GM12878 (cell line): ENCODE data around the gene ZC3H6. TPM values are rescaled to one million over a fixed set of nuclear protein-coding genes. Genes with fewer than 3 reads are reported as not detected.

Experiments
- BCL3 ChIP-seq: IDR thresholded peaks from 2 replicates; pipeline ENCODE4 v1.6.1; 2011; ENCODE audit warnings: borderline replicate concordance, low read depth, mild to moderate bottlenecking, moderate library complexity, low read length; ENCODE audit not compliant: insufficient read depth, poor library complexity, severe bottlenecking
- BMI1 ChIP-seq: fragments of 450-650 bp; IDR thresholded peaks from 2 replicates; pipeline ENCODE4 v1.6.1; 2016; ENCODE audit warnings: mild to moderate bottlenecking, moderate library complexity, borderline replicate concordance
- CBFB ChIP-seq: IDR thresholded peaks from 2 replicates; pipeline ENCODE4 v1.6.1; 2016; ENCODE audit warnings: antibody characterized with exemption, low read depth
- CBX3 ChIP-seq: fragments of 200-600 bp; sonication (generic); IDR thresholded peaks from 2 replicates; pipeline ENCODE4 v1.6.1; 2016; ENCODE audit warnings: low read depth, borderline replicate concordance
- CHD2 ChIP-seq: IDR thresholded peaks from 2 replicates; pipeline ENCODE4 v1.6.1; 2011; ENCODE audit warnings: low read depth, low read length, improper control_type of control experiment, borderline replicate concordance
- CREB1 ChIP-seq: IDR thresholded peaks from 2 replicates; pipeline ENCODE4 v1.6.1; 2012; ENCODE audit warnings: low read depth, mild to moderate bottlenecking, inconsistent platforms
- EED ChIP-seq: sonication (generic); IDR thresholded peaks from 2 replicates; pipeline ENCODE4 v1.6.1; 2016; ENCODE audit warnings: antibody characterized with exemption, low read depth
- FOXM1 ChIP-seq: IDR thresholded peaks from 2 replicates; pipeline ENCODE4 v1.6.1; 2012; ENCODE audit warnings: low read depth, mild to moderate bottlenecking, inconsistent platforms, low read length, moderate library complexity
- HCFC1 ChIP-seq: fragments of 150-350 bp; IDR thresholded peaks from 2 replicates; pipeline ENCODE4 v1.6.1; 2014; ENCODE audit warnings: low read length
- HDGF ChIP-seq: fragments of 450-650 bp; IDR thresholded peaks from 2 replicates; pipeline ENCODE4 v1.6.1; 2016; ENCODE audit warnings: antibody characterized with exemption
- IKZF1 ChIP-seq: fragments of 450-650 bp; conservative IDR thresholded peaks from 2 replicates; pipeline ENCODE4 v1.6.1; 2017; ENCODE audit warnings: antibody characterized with exemption, mild to moderate bottlenecking
- JUND ChIP-seq: IDR thresholded peaks from 2 replicates; pipeline ENCODE4 v1.6.1; 2012; ENCODE audit warnings: low read depth, mild to moderate bottlenecking, low read length, improper control_type of control experiment, moderate library complexity
- KLF5 ChIP-seq: fragments of 450-650 bp; IDR thresholded peaks from 2 replicates; pipeline ENCODE4 v1.6.1; 2014; ENCODE audit warnings: mild to moderate bottlenecking; ENCODE audit not compliant: partially characterized antibody
- NFYB ChIP-seq: IDR thresholded peaks from 2 replicates; pipeline ENCODE4 v1.6.1; 2011; ENCODE audit warnings: low read depth, mild to moderate bottlenecking, low read length, improper control_type of control experiment, moderate library complexity; ENCODE audit not compliant: insufficient read depth
- NRF1 ChIP-seq: conservative IDR thresholded peaks from 2 replicates; pipeline ENCODE4 v1.6.1; 2011; ENCODE audit warnings: mild to moderate bottlenecking, low read depth, low read length, improper control_type of control experiment
- PAX5 ChIP-seq: IDR thresholded peaks from 2 replicates; pipeline ENCODE4 v1.6.1; 2011; ENCODE audit warnings: low read depth, low read length, borderline replicate concordance
- PML ChIP-seq: IDR thresholded peaks from 2 replicates; pipeline ENCODE4 v1.6.1; 2012; ENCODE audit warnings: low read length, inconsistent platforms
- SPI1 ChIP-seq: IDR thresholded peaks from 2 replicates; pipeline ENCODE4 v1.6.1; 2011; ENCODE audit warnings: low read depth, mild to moderate bottlenecking, low read length, moderate library complexity, borderline replicate concordance; ENCODE audit not compliant: insufficient read depth
- SREBF2 ChIP-seq: IDR thresholded peaks from 2 replicates; pipeline ENCODE4 v1.6.1; 2012; ENCODE audit warnings: mild to moderate bottlenecking, low read length
- SRF ChIP-seq, 2 experiments: IDR thresholded peaks; 2 replicates each; pipeline ENCODE4 v1.6.1; 2011; ENCODE audit warnings: low read depth in 2 of 2, low read length in 2 of 2, mild to moderate bottlenecking in 1 of 2, moderate library complexity in 1 of 2
- ZBTB11 ChIP-seq: fragments of 450-650 bp; formaldehyde crosslinking; IDR thresholded peaks from 2 replicates; pipeline ENCODE4 v1.5.0; 2022; ENCODE audit warnings: mild to moderate bottlenecking, missing genetic modification characterization
- ZBTB33 ChIP-seq: fragments of 450-650 bp; IDR thresholded peaks from 2 replicates; pipeline ENCODE4 v1.6.1; 2017; ENCODE audit warnings: mild to moderate bottlenecking
- ZNF24 ChIP-seq: fragments of 450-650 bp; IDR thresholded peaks from 2 replicates; pipeline ENCODE4 v1.6.1; 2017; ENCODE audit warnings: antibody characterized with exemption, mild to moderate bottlenecking
- ZZZ3 ChIP-seq: IDR thresholded peaks from 2 replicates; pipeline ENCODE4 v1.6.1; 2011; ENCODE audit warnings: low read depth; ENCODE audit not compliant: control insufficient read depth, insufficient read length
- polyA plus RNA-seq, 11 experiments: library from polyadenylated mRNA; depleted of rRNA in 4 of 11; unstranded in 6 of 11; stranded (reverse) in 5 of 11; fragments of >200 nt; fragmentation: Nextera tagmentation in 4 of 11; fragmentation: Illumina TruSeq in 1 of 11; extraction: Ambion mirVana in 4 of 11; extraction: Trizol in 1 of 11; gene quantifications; 1 replicate in 1 of 11; 2 replicates in 10 of 11; pipeline versions ENCODE4 v1.2.1 to v1.2.3, GENCODE V29; 2011 to 2016; ENCODE audit warnings: inconsistent platforms in 2 of 11, missing spikeins in 2 of 11, low read depth in 1 of 11
- total RNA-seq, 4 experiments: library from RNA; depleted of rRNA in 3 of 4; stranded (reverse); fragments of >200 nt in 3 of 4; fragmentation: Illumina TruSeq in 1 of 4; extraction: Trizol in 1 of 4; gene quantifications; 2 replicates each; pipeline versions ENCODE4 v1.2.1 to v1.2.3, GENCODE V29; 2013 to 2021

Gene ZC3H6
- total and polyA plus RNA-seq, 10 of the 15 experiments (the other 5 are each of a cell fraction or from before 2014, with no cell fraction given), result 0.53 to 4.7 (median 1.9) TPM

GRCh38 chr2:112275311-112275886 lies at the start of gene ZC3H6 (continued):
- TF ChIP-seq PML (peak; percentile 94; the same call in 1 of the 2 replicates), NFYB (peak; percentile 80), HCFC1 (peak; percentile 67), NRF1 (no peak), IKZF1 (peak; percentile 91), HDGF (peak; percentile 52; the same call in 1 of the 2 replicates), ZBTB33 (peak; percentile 55; the same call in 1 of the 2 replicates), CBFB (peak; percentile 75; the same call in 1 of the 2 replicates), PAX5 (peak; percentile 52; the same call in 1 of the 2 replicates), ZBTB11 (CRISPR knock-in tag) (no peak), KLF5 (peak; percentile 81), ZZZ3 (no peak), ZNF24 (no peak; the same call in 1 of the 2 replicates), BMI1 (no peak), BCL3 (peak; percentile 47), CHD2 (peak; percentile 99), SPI1 (no peak), JUND (peak; percentile 10; the same call in 1 of the 2 replicates), EED (peak; percentile 60), SREBF2 (no peak), CREB1 (peak; percentile 81), SRF (IDR thresholded peaks at IDR 0.05; ENCODE audit: low read depth in 2 of 2, low read length in 2 of 2) (0 out of 4 replicates have a peak, but pooled peaks of 1 of the 2 experiments have one; percentile 28), CBX3 (no peak), FOXM1 (peak; percentile 81)
